HG03432 (cell line): Measurements from ENCODE around the gene LURAP1L.
A peak's percentile ranks its signal among the peaks of the same experiment; 100 is the strongest.

Experiments used
- ATAC-seq: cut with Tn5 transposase; IDR thresholded peaks from one replicate; pipeline ENCODE4 v1.9.1; 2021; ENCODE audit warnings: mild to moderate bottlenecking, moderate library complexity; ENCODE audit not compliant: unreplicated experiment

The LURAP1L gene

DNA sequence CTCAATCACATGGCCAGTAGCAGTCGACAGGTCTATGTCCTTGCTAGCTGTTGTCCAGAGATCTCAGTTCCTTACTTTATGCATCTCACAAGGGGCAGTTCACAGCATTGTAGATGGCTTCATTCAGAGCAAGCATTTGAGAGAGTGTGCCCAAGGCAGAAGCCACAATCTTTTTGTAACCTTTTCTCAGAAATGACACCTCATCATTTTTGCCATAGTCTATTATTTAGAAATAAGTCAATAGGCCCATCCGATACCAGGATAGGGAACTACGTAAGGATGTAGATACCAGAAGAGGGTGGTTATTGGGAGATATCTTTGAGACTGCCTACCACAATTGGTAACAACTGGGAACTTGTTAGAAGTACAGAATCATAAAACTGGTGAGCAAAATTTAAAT, 37.1 kb downstream of the LURAP1L start:
- no peak for ATAC-seq

- no peak for ATAC-seq
Observed at GRCh38 chr9:12812710-12813109, 37.9 kb downstream of the LURAP1L start.

DNA sequence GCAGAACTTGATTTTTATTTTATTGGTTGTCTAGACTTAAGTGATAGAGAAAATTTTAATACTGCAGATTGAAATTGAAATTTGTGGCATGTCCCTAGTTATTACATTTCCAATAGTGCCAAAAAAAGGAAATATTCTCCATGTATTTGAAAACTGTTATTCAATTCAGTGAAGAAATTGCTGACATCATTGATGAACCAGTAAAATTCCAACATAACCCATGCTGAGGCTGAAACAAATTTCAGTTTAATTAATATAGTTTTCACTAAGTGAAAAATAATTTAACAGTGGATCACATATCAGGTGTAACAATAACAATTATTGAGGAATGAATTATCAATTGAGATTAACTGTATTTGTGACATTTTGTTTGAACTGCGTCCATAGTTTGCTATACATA, 38.7 kb downstream of the LURAP1L start:
- no peak for ATAC-seq

DNA sequence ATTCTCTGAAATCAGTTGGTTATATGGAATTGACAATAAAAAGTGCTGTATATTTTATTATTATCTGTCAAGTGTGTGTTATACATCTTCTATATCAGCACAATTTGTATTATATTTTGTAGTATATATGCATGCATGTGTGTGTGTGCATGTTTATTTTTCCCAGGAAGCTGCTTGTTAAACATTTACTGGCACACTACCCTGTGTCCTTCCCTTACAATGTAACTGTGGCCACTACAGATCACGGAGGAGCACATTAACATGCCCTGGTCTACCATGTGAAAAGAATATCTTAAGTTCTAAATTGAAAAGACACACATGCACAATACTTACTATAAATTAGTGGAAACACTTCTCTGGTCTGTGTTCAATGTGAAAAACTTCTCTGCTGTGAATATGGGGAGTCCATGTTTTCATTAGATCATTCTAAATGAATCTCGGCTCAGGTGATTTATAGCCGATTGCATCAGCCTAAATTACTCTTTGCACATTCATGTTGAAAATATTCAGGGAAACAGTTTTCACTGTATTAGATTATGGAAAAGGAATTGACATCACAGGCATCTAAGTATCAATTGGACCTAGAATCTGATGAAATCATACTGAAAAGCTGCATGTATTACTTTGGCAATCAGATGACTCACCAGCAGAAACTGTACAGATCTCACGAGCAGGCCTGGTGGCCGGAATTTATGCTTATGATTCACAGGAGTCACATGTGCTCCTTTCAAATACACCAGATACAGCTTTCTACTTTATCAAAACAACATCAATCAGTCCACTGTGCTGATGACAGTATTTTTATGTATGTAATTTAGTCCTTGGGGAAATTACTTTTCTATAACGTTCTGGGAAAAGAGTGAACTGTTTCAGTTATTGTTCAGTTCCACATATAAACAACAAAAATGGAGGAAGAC, 39.4 kb downstream of the LURAP1L start:
- ATAC-seq: peak; percentile 76

- peak; percentile 11 for ATAC-seq
Observed at GRCh38 chr9:12814877-12815237, 40.0 kb downstream of the LURAP1L start.

- no peak for ATAC-seq
Observed at GRCh38 chr9:12815888-12816287, 41.1 kb downstream of the LURAP1L start.

DNA sequence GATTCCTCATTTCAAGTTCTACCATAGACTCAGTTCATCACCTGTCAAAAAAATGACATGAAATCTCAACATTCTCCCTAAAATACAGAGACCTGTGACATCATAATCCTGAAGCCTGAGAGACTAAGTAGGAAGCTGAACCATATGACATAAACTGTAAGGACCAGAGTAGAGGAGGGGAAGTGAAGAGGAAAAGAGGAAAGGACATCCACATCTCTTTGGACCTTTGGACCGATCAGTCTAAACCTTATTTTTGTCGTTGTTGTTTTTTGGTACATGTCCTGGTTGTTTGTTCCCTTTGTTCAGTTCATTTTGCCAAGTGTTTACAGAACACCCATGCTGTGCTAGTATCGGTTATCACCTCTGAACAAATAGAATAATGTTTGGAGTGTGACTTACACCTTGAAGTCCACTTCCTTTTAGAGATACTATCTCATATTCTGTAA, 41.9 kb downstream of the LURAP1L start:
- ATAC-seq: no peak

GRCh38 chr9:12817702-12818101, 42.9 kb downstream of the LURAP1L start:
- peak; percentile 29 for ATAC-seq

- no peak for ATAC-seq
Observed at GRCh38 chr9:12818431-12819000, 43.7 kb downstream of the LURAP1L start.

- ATAC-seq: peak; percentile 76
Observed at GRCh38 chr9:12819436-12820185, 44.8 kb downstream of the LURAP1L start.

DNA sequence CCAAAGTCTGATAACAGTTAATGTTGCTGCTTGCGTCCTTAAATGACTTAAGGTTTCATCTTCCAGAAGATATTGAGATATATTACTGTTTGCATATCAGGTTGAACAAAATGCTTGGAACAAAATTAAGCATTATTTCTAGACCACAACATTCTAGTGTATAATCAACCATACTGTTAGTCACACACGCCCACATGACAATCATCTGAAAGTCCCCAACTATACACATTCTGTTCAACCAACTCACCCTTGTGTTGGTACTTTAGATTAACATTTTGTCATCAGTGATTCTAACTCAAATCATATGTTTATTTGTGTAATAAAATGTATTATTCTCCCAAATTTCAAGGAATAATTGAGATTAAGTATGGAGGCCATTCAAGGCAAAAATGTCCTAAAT, 47.3 kb downstream of the LURAP1L start:
- ATAC-seq: no peak

GRCh38 chr9:12826924-12827565, 52.2 kb downstream of the LURAP1L start:
- no peak for ATAC-seq

GRCh38 chr9:12833701-12834100, 58.9 kb downstream of the LURAP1L start:
- peak; percentile 70 for ATAC-seq

- ATAC-seq: no peak
Observed at GRCh38 chr9:12838546-12838945, 63.7 kb downstream of the LURAP1L start.

- ATAC-seq: no peak
Observed at GRCh38 chr9:12843735-12844134, 68.9 kb downstream of the LURAP1L start.

- no peak for ATAC-seq
Observed at GRCh38 chr9:12846035-12846434, 71.2 kb downstream of the LURAP1L start.

DNA sequence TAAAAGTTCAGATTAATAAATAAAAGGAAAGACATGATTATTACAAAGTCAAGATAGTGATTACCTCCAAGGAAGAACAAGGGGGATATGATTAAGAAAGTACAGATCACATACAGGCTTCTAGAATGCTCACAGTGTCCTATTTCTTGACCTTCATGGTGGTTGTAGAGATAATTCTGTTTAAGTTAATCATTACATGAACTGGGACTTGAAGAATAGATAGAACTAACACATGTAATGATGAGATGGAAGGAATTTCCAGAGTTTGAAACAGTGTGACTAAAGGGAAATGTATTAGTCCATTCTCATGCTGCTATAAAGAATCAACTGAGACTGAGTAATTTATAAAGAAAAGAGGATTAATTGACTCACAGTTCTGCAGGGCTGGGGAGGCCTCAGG, 72.7 kb downstream of the LURAP1L start:
- ATAC-seq: no peak

DNA sequence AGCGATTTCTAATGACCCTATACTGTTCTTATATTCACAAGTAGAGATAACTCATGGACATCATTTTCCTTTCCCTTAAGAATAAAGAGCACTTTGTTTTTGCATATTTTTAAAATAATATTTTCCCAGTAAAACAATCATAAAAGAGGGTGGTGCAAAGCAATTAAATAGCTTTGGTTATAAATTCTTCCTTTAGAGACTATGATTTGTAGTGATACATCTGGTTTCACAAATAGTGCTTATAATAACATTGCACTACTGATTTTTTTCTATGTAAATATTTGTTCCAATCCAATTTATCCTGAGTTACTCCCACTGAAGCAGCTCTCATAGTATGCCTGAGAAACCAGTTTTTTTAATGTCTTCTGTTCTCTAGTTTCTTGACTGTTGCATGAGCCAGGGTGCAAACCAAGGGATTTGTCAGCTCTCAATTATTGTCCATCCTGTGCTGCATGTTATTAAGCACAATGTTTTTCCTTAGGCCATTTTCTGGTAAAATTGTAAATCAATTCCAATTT, 74.7 kb downstream of the LURAP1L start:
- no peak for ATAC-seq

DNA sequence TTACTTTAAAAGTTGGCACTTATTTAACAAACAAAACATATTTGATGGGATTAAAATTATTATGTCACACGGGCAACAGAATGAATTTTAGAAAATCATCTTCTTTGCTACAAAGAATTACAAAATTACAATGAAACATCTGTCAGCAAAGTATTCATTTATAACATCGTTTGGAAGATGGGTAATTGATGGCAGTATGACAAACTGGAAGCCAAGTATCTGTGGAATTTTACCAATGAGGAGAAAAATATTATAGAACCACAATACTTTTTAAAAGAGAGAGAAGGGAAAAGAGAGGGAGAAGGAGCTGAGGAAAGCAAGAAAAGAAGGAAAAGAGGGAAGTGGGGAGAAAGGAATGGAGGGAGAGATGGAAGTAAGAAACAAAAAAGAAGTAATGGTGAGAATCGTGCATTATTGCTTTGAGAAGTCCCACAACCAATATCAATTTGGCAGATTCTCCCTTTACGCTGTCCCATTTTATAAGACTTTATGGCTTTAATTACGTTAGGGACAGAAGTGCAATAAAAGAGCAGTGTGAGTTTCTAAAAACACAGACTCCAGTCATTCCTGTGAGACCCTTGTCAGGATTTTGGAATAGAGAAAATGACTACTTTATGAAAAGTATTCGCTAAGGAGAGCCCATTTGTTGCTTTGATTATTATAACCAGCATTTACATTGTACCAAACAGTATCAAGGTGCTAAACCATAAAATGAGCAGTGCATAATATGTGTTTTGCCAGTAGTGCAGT, 76.7 kb downstream of the LURAP1L start:
- ATAC-seq: no peak

GRCh38 chr9:12853051-12853450, 78.2 kb downstream of the LURAP1L start:
- no peak for ATAC-seq
